ENCODE measurements around the gene UBA6.

DNA sequence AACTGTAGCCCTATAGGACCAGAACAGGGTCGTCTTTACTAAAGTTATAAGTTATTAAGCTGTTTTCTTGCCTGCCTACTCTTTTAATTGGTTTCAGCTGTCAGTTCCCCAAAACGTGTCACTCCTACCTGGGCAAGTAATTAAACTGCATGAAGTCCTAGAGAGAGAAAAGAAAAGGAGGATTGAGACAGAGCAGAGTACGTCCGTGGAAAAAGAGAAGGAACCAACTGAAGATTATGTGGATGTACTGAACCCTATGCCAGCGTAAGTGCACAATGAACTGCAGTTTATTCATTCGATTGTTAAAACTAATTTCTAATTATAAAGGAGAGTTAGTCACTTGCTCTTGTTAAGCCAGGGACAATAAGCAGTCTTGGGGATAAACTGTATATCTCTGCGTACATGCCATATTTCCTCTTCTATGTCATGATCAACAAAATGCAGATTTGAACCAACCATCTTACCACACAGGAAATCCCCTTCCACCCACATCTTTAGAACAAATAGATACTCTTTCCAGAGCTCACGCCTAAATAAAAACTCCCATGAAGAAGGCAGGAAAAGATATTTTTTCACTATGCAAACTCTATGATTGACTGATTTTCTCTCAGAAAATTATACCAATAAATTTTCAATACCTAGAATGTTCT lies 119.6 kb downstream of the UBA6 start:
- TF ChIP-seq, protein P1, sequence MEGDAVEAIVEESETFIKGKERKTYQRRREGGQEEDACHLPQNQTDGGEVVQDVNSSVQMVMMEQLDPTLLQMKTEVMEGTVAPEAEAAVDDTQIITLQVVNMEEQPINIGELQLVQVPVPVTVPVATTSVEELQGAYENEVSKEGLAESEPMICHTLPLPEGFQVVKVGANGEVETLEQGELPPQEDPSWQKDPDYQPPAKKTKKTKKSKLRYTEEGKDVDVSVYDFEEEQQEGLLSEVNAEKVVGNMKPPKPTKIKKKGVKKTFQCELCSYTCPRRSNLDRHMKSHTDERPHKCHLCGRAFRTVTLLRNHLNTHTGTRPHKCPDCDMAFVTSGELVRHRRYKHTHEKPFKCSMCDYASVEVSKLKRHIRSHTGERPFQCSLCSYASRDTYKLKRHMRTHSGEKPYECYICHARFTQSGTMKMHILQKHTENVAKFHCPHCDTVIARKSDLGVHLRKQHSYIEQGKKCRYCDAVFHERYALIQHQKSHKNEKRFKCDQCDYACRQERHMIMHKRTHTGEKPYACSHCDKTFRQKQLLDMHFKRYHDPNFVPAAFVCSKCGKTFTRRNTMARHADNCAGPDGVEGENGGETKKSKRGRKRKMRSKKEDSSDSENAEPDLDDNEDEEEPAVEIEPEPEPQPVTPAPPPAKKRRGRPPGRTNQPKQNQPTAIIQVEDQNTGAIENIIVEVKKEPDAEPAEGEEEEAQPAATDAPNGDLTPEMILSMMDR (IDR thresholded peaks at IDR 0.05) = no peak
- TF ChIP-seq POLR2A (IDR thresholded peaks at IDR 0.05) (no peak), POLR2AphosphoS5 (IDR thresholded peaks at IDR 0.05) (no peak), EP300 (IDR thresholded peaks at IDR 0.05) (no peak)

Data from suprapubic skin (tissue), 4 donors.